ENCODE data around the gene PKP4.

DNA sequence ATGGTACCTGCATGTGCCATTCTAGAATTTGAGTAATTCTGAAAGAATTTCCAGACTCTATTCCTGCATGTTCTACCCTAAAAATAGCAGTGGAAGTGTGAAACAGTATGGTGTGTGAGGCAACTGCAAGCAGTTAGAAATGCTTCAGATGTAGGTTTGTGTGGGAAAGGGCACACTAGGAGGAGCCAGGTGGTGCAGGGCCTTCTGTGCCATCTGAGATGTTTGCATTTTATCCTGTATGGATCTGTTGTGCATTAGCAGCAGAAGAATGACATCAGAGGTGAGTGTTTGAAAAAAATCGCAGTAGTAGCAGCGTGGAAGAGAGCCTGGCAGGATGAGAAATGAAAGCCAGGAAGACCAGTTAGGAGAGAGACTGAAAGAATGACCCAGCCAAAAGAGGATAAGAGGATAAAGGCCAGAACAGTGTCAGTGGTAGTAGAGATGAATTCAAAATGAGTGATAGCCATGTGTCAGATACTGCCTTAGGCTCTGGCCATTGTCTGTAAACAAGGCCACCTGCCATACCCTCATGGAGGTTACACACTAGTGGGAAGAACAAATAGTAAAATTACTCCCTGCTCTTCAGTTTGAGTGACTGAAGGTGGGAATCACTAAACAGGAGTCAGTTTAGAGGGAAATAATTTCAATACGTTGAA lies 142.2 kb downstream of the PKP4 start:
- TF ChIP-seq, protein P1, sequence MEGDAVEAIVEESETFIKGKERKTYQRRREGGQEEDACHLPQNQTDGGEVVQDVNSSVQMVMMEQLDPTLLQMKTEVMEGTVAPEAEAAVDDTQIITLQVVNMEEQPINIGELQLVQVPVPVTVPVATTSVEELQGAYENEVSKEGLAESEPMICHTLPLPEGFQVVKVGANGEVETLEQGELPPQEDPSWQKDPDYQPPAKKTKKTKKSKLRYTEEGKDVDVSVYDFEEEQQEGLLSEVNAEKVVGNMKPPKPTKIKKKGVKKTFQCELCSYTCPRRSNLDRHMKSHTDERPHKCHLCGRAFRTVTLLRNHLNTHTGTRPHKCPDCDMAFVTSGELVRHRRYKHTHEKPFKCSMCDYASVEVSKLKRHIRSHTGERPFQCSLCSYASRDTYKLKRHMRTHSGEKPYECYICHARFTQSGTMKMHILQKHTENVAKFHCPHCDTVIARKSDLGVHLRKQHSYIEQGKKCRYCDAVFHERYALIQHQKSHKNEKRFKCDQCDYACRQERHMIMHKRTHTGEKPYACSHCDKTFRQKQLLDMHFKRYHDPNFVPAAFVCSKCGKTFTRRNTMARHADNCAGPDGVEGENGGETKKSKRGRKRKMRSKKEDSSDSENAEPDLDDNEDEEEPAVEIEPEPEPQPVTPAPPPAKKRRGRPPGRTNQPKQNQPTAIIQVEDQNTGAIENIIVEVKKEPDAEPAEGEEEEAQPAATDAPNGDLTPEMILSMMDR (conservative IDR thresholded peaks at IDR 0.05 in 1 of 2, IDR thresholded peaks at IDR 0.05 in 1 of 2; ENCODE audit: extremely low read depth in 1 of 2, insufficient read depth in 1 of 2, low read depth in 1 of 2, low read length in 2 of 2) = no peak
- no peak for TF ChIP-seq EZH2 (IDR thresholded peaks at IDR 0.05; ENCODE audit: borderline replicate concordance, low read length)
